Measurements from ENCODE around the gene GP1BB.
A peak's percentile ranks its signal among the peaks of the same experiment; 100 is the strongest.

Gene GP1BB

GRCh38 chr22:19751497-19752245 lies 28.3 kb downstream of the GP1BB start:
- H3K9me3 ChIP-seq (ENCODE audit: insufficient read depth, low read length), result no peaks in the 10 kb centered on the region
- H2AFZ ChIP-seq (ENCODE audit: low read depth, low read length), result no peak overlapping the region
- H3K27me3 ChIP-seq (ENCODE audit: low read depth, low read length), result peaks cover 18% of the 10 kb centered on the region
- no peaks in the 10 kb centered on the region for H3K36me3 ChIP-seq (replicated peaks; ENCODE audit: low read depth, low read length)
- no peak overlapping the region for H3K27ac ChIP-seq (ENCODE audit: low read length)
- H3K79me2 ChIP-seq (ENCODE audit: low read length), result no peaks in the 10 kb centered on the region
- H3K9ac ChIP-seq (ENCODE audit: low read length), result no peak overlapping the region
- H3K4me2 ChIP-seq (ENCODE audit: low read length), result no peak overlapping the region
- no peaks in the 10 kb centered on the region for H4K20me1 ChIP-seq (ENCODE audit: insufficient read depth, low read length)
- no peaks in the 10 kb centered on the region for H3K4me1 ChIP-seq (ENCODE audit: low read length)
- TF ChIP-seq EZH2phosphoT487 (IDR thresholded peaks at IDR 0.05; ENCODE audit: low read depth) (no peak), CTCF (IDR thresholded peaks at IDR 0.05; ENCODE audit: low read depth, low read length) (no peak)
- no peak overlapping the region for H3K4me3 ChIP-seq (ENCODE audit: low read length)

- H3K27me3 ChIP-seq (ENCODE audit: low read depth, low read length), result peaks cover 17% of the 10 kb centered on the region
- H3K36me3 ChIP-seq (replicated peaks; ENCODE audit: low read depth, low read length), result no peaks in the 10 kb centered on the region
- H3K9ac ChIP-seq (ENCODE audit: low read length), result no peak overlapping the region
- H2AFZ ChIP-seq (ENCODE audit: low read depth, low read length), result no peak overlapping the region
- no peaks in the 10 kb centered on the region for H3K9me3 ChIP-seq (ENCODE audit: insufficient read depth, low read length)
- H3K4me2 ChIP-seq (ENCODE audit: low read length), result no peak overlapping the region
- no peak overlapping the region for H3K27ac ChIP-seq (ENCODE audit: low read length)
- H3K79me2 ChIP-seq (ENCODE audit: low read length), result no peaks in the 10 kb centered on the region
- TF ChIP-seq EZH2phosphoT487 (IDR thresholded peaks at IDR 0.05; ENCODE audit: low read depth) (no peak), CTCF (IDR thresholded peaks at IDR 0.05; ENCODE audit: low read depth, low read length) (peak; percentile 29; the same call in 1 of the 2 replicates)
- H3K4me1 ChIP-seq (ENCODE audit: low read length), result peaks cover 5% of the 10 kb centered on the region
- H4K20me1 ChIP-seq (ENCODE audit: insufficient read depth, low read length), result no peaks in the 10 kb centered on the region
- no peak overlapping the region for H3K4me3 ChIP-seq (ENCODE audit: low read length)
Measured at GRCh38 chr22:19753090-19753842, 29.9 kb downstream of the GP1BB start.

- no peaks in the 10 kb centered on the region for H3K79me2 ChIP-seq (ENCODE audit: low read length)
- no peak overlapping the region for H3K4me3 ChIP-seq (ENCODE audit: low read length)
- H3K4me1 ChIP-seq (ENCODE audit: low read length), result peaks cover 5% of the 10 kb centered on the region
- peaks cover 8% of the 10 kb centered on the region; the same call in 1 of the 2 replicates for H3K27me3 ChIP-seq (ENCODE audit: low read depth, low read length)
- H3K4me2 ChIP-seq (ENCODE audit: low read length), result no peak overlapping the region
- no peaks in the 10 kb centered on the region for H3K9me3 ChIP-seq (ENCODE audit: insufficient read depth, low read length)
- no peaks in the 10 kb centered on the region for H4K20me1 ChIP-seq (ENCODE audit: insufficient read depth, low read length)
- no peaks in the 10 kb centered on the region for H3K36me3 ChIP-seq (replicated peaks; ENCODE audit: low read depth, low read length)
- no peak for TF ChIP-seq EZH2phosphoT487 (IDR thresholded peaks at IDR 0.05; ENCODE audit: low read depth)
- TF ChIP-seq CTCF (IDR thresholded peaks at IDR 0.05; ENCODE audit: low read depth, low read length), result no peak
- H3K9ac ChIP-seq (ENCODE audit: low read length), result no peak overlapping the region
- H2AFZ ChIP-seq (ENCODE audit: low read depth, low read length), result no peak overlapping the region
- no peak overlapping the region for H3K27ac ChIP-seq (ENCODE audit: low read length)
Measured at GRCh38 chr22:19753996-19754700, 30.8 kb downstream of the GP1BB start.

- H3K27me3 ChIP-seq (ENCODE audit: low read depth, low read length), result peaks cover 4% of the 10 kb centered on the region; the same call in 1 of the 2 replicates
- no peak overlapping the region for H2AFZ ChIP-seq (ENCODE audit: low read depth, low read length)
- H3K4me1 ChIP-seq (ENCODE audit: low read length), result peaks cover 5% of the 10 kb centered on the region
- H3K9me3 ChIP-seq (ENCODE audit: insufficient read depth, low read length), result no peaks in the 10 kb centered on the region
- H3K79me2 ChIP-seq (ENCODE audit: low read length), result no peaks in the 10 kb centered on the region
- H3K36me3 ChIP-seq (replicated peaks; ENCODE audit: low read depth, low read length), result no peaks in the 10 kb centered on the region
- H3K4me3 ChIP-seq (ENCODE audit: low read length), result no peak overlapping the region
- TF ChIP-seq EZH2phosphoT487 (IDR thresholded peaks at IDR 0.05; ENCODE audit: low read depth) (no peak), CTCF (IDR thresholded peaks at IDR 0.05; ENCODE audit: low read depth, low read length) (no peak)
- H3K27ac ChIP-seq (ENCODE audit: low read length), result no peak overlapping the region
- no peak overlapping the region for H3K4me2 ChIP-seq (ENCODE audit: low read length)
- no peak overlapping the region for H3K9ac ChIP-seq (ENCODE audit: low read length)
- no peaks in the 10 kb centered on the region for H4K20me1 ChIP-seq (ENCODE audit: insufficient read depth, low read length)
Measured at GRCh38 chr22:19754701-19755144, 31.4 kb downstream of the GP1BB start.

All from OCI-LY3 (cell line).